A673 (cell line): ENCODE results near the gene GRID1. TPM values are rescaled to one million over a fixed set of nuclear protein-coding genes. Genes with fewer than 3 reads are reported as not detected.

Source experiments
- BruUV-seq: library from RNA; stranded (reverse); fragments of 400-500 nt; replicated peaks from 2 replicates; lab custom pipeline; 2021; lab: Mats Ljungman, UMichigan
- CTCF ChIA-PET: fragments of 300-600 bp; sonication (Branson Sonifier 250); formaldehyde crosslinking; loops from one replicate; lab custom pipeline; 2022; ENCODE audit warnings: antibody characterized with exemption; lab: Charles Lee
- POLR2A ChIA-PET: fragments of 300-600 bp; sonication (Branson Sonifier 250); formaldehyde crosslinking; loops from one replicate; lab custom pipeline; 2022; ENCODE audit warnings: antibody characterized with exemption; ENCODE audit not compliant: low non-redundant PET; lab: Charles Lee
- DNase-seq: peaks from one replicate; pipeline ENCODE4 v3.0.0-alpha.2; 2015; ENCODE audit warnings: low spot score
- H3K27ac ChIP-seq: fragments of 200-600 bp; sonication (generic); 2 replicates; pipeline ENCODE4 v1.5.1; 2016; ENCODE audit warnings: mixed run types, low read depth, mild to moderate bottlenecking, mixed read lengths, antibody characterized with exemption, low read length; ENCODE audit not compliant: poor library complexity, severe bottlenecking
- H3K27me3 ChIP-seq: fragments of 200-600 bp; sonication (generic); replicated peaks from 2 replicates; pipeline ENCODE4 v1.6.1; 2017; ENCODE audit warnings: mixed run types, low read depth, mild to moderate bottlenecking, mixed read lengths, antibody characterized with exemption, low read length; ENCODE audit not compliant: insufficient read depth, poor library complexity
- H3K36me3 ChIP-seq: fragments of 200-600 bp; sonication (generic); 2 replicates; pipeline ENCODE4 v1.6.1; 2016; ENCODE audit warnings: mixed run types, mild to moderate bottlenecking, mixed read lengths, antibody characterized with exemption, low read length; ENCODE audit not compliant: insufficient read depth, poor library complexity, severe bottlenecking
- H3K4me1 ChIP-seq: fragments of 200-600 bp; sonication (generic); 2 replicates; pipeline ENCODE4 v1.6.1; 2017; ENCODE audit warnings: mixed run types, mild to moderate bottlenecking, mixed read lengths, antibody characterized with exemption, low read length; ENCODE audit not compliant: insufficient read depth, poor library complexity, severe bottlenecking
- H3K4me3 ChIP-seq: fragments of 200-600 bp; sonication (generic); 2 replicates; pipeline ENCODE4 v1.5.1; 2016; ENCODE audit warnings: low read depth, mixed run types, mild to moderate bottlenecking, mixed read lengths, low read length; ENCODE audit not compliant: poor library complexity, severe bottlenecking
- H3K9me3 ChIP-seq: fragments of 200-600 bp; sonication (generic); 2 replicates; pipeline ENCODE4 v1.6.1; 2016; ENCODE audit warnings: mixed run types, low read depth, mild to moderate bottlenecking, mixed read lengths, antibody characterized with exemption, low read length; ENCODE audit not compliant: poor library complexity, severe bottlenecking
- CTCF ChIP-seq: fragments of 300-800, 200-600 bp; sonication (generic); conservative IDR thresholded peaks from 2 replicates; pipeline ENCODE4 v1.5.1; 2017; ENCODE audit warnings: low read depth, mild to moderate bottlenecking, antibody characterized with exemption, low read length, moderate library complexity, mixed read lengths
- EZH2 ChIP-seq: fragments of 200-600 bp; sonication (generic); IDR thresholded peaks from 2 replicates; pipeline ENCODE4 v1.6.1; 2017; ENCODE audit warnings: borderline replicate concordance, low read depth, mild to moderate bottlenecking, mixed read lengths, antibody characterized with exemption, low read length; ENCODE audit not compliant: poor library complexity, severe bottlenecking
- intact Hi-C: fragments of 100-400 bp; cut with micrococcal nuclease; formaldehyde crosslinking; loops from one replicate; pipeline ENCODE4 v1.10.0; 2022; ENCODE audit not compliant: unreplicated experiment
- total RNA-seq: library from RNA; stranded (reverse); gene quantifications from 2 replicates; pipeline ENCODE4 v1.2.3, GENCODE V29; 2021

The GRID1 gene
- total RNA-seq, 1 experiment from 2014 or later = not detected

- intact Hi-C loops = no loop called here
- no peak overlapping the region for H3K27ac ChIP-seq
- H3K27me3 ChIP-seq = peaks cover 17% of the 10 kb centered on the region
- DNase-seq = no peak
- TF ChIP-seq CTCF (no peak), EZH2 (no peak)
- ChIA-PET CTCF (no interaction called here), POLR2A (no interaction called here)
- no TSS peak for BruUV-seq
- no peaks in the 10 kb centered on the region for H3K9me3 ChIP-seq
- no peak overlapping the region for H3K4me3 ChIP-seq
- H3K4me1 ChIP-seq = no peaks in the 10 kb centered on the region
- no peaks in the 10 kb centered on the region for H3K36me3 ChIP-seq
Measured at GRCh38 chr10:85864173-85864549, 502.4 kb downstream of the GRID1 start.

GRCh38 chr10:85863301-85864172 is 503.1 kb downstream of the GRID1 start:
- POLR2A ChIA-PET = no interaction called here
- CTCF ChIA-PET = no interaction called here

GRCh38 chr10:85862771-85863170 is 503.8 kb downstream of the GRID1 start:
- Histone ChIP-seq H3K4me1 (no peaks in the 10 kb centered on the region), H3K4me3 (no peak overlapping the region), H3K27ac (no peak overlapping the region), H3K9me3 (no peaks in the 10 kb centered on the region), H3K36me3 (no peaks in the 10 kb centered on the region), H3K27me3 (peaks cover 17% of the 10 kb centered on the region)
- no peak for TF ChIP-seq EZH2
- TF ChIP-seq CTCF = no peak
- no TSS peak for BruUV-seq
- no peak for DNase-seq
- intact Hi-C loops = no loop called here
- ChIA-PET CTCF (no interaction called here), POLR2A (no interaction called here)

More at GRCh38 chr10:85863301-85864172, 503.1 kb downstream of the GRID1 start:
- BruUV-seq = no TSS peak
- no peak for DNase-seq
- H3K36me3 ChIP-seq = no peaks in the 10 kb centered on the region
- no peaks in the 10 kb centered on the region for H3K9me3 ChIP-seq
- intact Hi-C loops = no loop called here
- no peak overlapping the region for H3K27ac ChIP-seq
- no peaks in the 10 kb centered on the region for H3K4me1 ChIP-seq
- H3K27me3 ChIP-seq = peaks cover 17% of the 10 kb centered on the region
- no peak overlapping the region for H3K4me3 ChIP-seq
- TF ChIP-seq EZH2 (no peak), CTCF (no peak)
